Transverse colon (tissue), 4 donors: ENCODE data around the gene HNRNPA3. TPM values are rescaled to one million over a fixed set of nuclear protein-coding genes. Genes with fewer than 3 reads are reported as not detected.
"Not testable (repeated sequence)": the region's sequence is repeated elsewhere in the genome, so short reads cannot be mapped to it uniquely, and the experiment has no call there.

Experiments used
- DNase-seq: peaks from one replicate; pipeline ENCODE4 v3.0.0-alpha.2; 2019
- H3K27ac ChIP-seq, 4 donors: fragments of 200-600 bp; sonication (generic); 2 replicates each; pipeline ENCODE4 v1.5.1; 2016 to 2018; ENCODE audit warnings: inconsistent platforms in 4 of 4
- H3K27me3 ChIP-seq: fragments of 200-600 bp; sonication (generic); 2 replicates; pipeline ENCODE4 v1.5.1; 2017; ENCODE audit warnings: inconsistent platforms
- H3K36me3 ChIP-seq, 4 donors: fragments of 200-600 bp; sonication (generic); 2 replicates each; pipeline ENCODE4 v1.5.1; 2017 to 2019; ENCODE audit warnings: inconsistent platforms in 4 of 4
- H3K4me1 ChIP-seq, 4 donors: fragments of 200-600 bp; sonication (generic); 2 replicates each; pipeline ENCODE4 v1.5.1; 2017 to 2020; ENCODE audit warnings: inconsistent platforms in 4 of 4
- H3K4me3 ChIP-seq, 4 donors: fragments of 200-600 bp; sonication (generic); 1 replicate in 1 of 4; 2 replicates in 3 of 4; pipeline versions ENCODE4 v1.5.1 to v1.6.1; 2017 to 2019; ENCODE audit warnings: inconsistent platforms in 4 of 4
- H3K9me3 ChIP-seq, 2 donors: fragments of 200-600 bp; sonication (generic); 2 replicates each; pipeline ENCODE4 v1.5.1; 2017 to 2019; ENCODE audit warnings: inconsistent platforms in 2 of 2
- CTCF ChIP-seq, 5 experiments: fragments of 200-600 bp in 3 of 5; fragments of 450-650 bp in 2 of 5; sonication (generic) in 3 of 5; IDR thresholded peaks; 1 replicate in 2 of 5; 2 replicates in 3 of 5; pipeline ENCODE4 v1.5.1; 2016 to 2017; ENCODE audit warnings: antibody characterized with exemption in 5 of 5, inconsistent platforms in 3 of 5, mild to moderate bottlenecking in 2 of 5, moderate library complexity in 1 of 5
- EP300 ChIP-seq: sonication (generic); formaldehyde crosslinking; IDR thresholded peaks from one replicate; pipeline ENCODE4 v1.6.1; 2017; ENCODE audit warnings: antibody characterized with exemption, low read depth
- POLR2A ChIP-seq: fragments of 450-650 bp; IDR thresholded peaks from one replicate; pipeline ENCODE4 v1.6.1; 2016; ENCODE audit warnings: antibody characterized with exemption, mild to moderate bottlenecking, moderate library complexity
- POLR2AphosphoS5 ChIP-seq, 3 donors: sonication (generic); formaldehyde crosslinking; IDR thresholded peaks; one replicate each; pipeline ENCODE4 v1.6.1; 2016; ENCODE audit warnings: antibody characterized with exemption in 3 of 3
- WGBS, 2 donors: methylation state at CpG; one replicate each; pipeline ENCODE4 v1.1.5; 2018; ENCODE audit warnings: low coverage in 1 of 2; 5-methylcytosine and 5-hydroxymethylcytosine counted together
- in situ Hi-C, 4 donors: fragments of 200-750 bp; cut with MboI; loops; one replicate each; pipeline versions ENCODE4 v1.15.0 to v1.15.1; 2017; ENCODE audit warnings: low sequenced_read_pairs in 3 of 4, low pct_ligation_motif_present in 1 of 4, low pct_unique_long_range_greater_than_20kb in 1 of 4
- intact Hi-C: fragments of 100-400 bp; cut with DNase I; formaldehyde crosslinking; loops from one replicate; pipeline ENCODE4 v1.15.1; 2023; ENCODE audit warnings: low total_unique reads
- total RNA-seq, 4 donors: library from RNA; depleted of rRNA; stranded (reverse); fragments of >200 nt; gene quantifications; one replicate each; pipeline ENCODE4 v1.1.0, GENCODE V29; 2016

HNRNPA3 gene
- total RNA-seq, 4 donors from 2014 or later, result 40.6 to 83.2 (median 57.4) TPM

GRCh38 chr2:177265824-177266817 is 53.5 kb downstream of the HNRNPA3 start:
- WGBS, 2 donors, result 10 to 13% methylated on average over 4 of the region's 4 CpGs
- no peak for DNase-seq
- H3K27me3 ChIP-seq, result no peaks in the 10 kb centered on the region
- H3K4me1 ChIP-seq, result peaks cover 9 to 36% (median 28%) of the 10 kb centered on the region in 4 donors
- H3K36me3 ChIP-seq, result no peaks in the 10 kb centered on the region
- intact Hi-C loops, result loop anchor here (2.0 to 10.0 kb wide), 3 partner anchors 53 to 101 kb away; partner anchors contain the start of gene HNRNPA3
- no peak for TF ChIP-seq CTCF (IDR thresholded peaks at IDR 0.05)
- no peak for TF ChIP-seq EP300
- peak in 1 of 3 donors; percentile 26 for TF ChIP-seq POLR2AphosphoS5 (IDR thresholded peaks at IDR 0.05)
- no peak for TF ChIP-seq POLR2A
- no peaks in the 10 kb centered on the region for H3K9me3 ChIP-seq
- H3K27ac ChIP-seq, result peak overlapping the region; percentile 98 to 100 (median 98)
- peak overlapping the region in 3 of 4 donors; percentile 73 to 88 (median 85) for H3K4me3 ChIP-seq
- in situ Hi-C loops, result loop anchor here in 1 of 4 donors (10.0 kb wide), 1 partner anchor 101 kb away; no protein-coding TSS in a partner anchor

GRCh38 chr2:177266955-177267354 is 54.4 kb downstream of the HNRNPA3 start:
- H3K4me3 ChIP-seq, H3K36me3 ChIP-seq, H3K9me3 ChIP-seq, H3K27me3 ChIP-seq, DNase-seq: not testable (repeated sequence)
- WGBS, 2 donors, result 82 to 85% methylated on average over 3 to 8 of the region's 8 CpGs
- intact Hi-C loops (loop anchor here (10.0 kb wide), 1 partner anchor 68 kb away; no protein-coding TSS in a partner anchor), in situ Hi-C loops (loop anchor here in 1 of 4 donors (10.0 kb wide), 1 partner anchor 102 kb away; no protein-coding TSS in a partner anchor)
- Histone ChIP-seq H3K27ac (peak overlapping the region; percentile 98 to 100 (median 98)), H3K4me1 (peaks cover 6 to 28% (median 21%) of the 10 kb centered on the region in 4 donors)

- WGBS, 2 donors, result 90 to 97% methylated on average over 4 to 8 of the region's 8 CpGs
- Histone ChIP-seq H3K36me3 (no peaks in the 10 kb centered on the region), H3K27ac (no peak overlapping the region), H3K9me3 (no peaks in the 10 kb centered on the region), H3K4me1 (peaks cover 6 to 36% (median 25%) of the 10 kb centered on the region in 4 donors), H3K27me3 (no peaks in the 10 kb centered on the region), H3K4me3 (no peak overlapping the region)
- in situ Hi-C loops, result loop anchor here in 1 of 4 donors (10.0 kb wide), 1 partner anchor 104 kb away; no protein-coding TSS in a partner anchor
- TF ChIP-seq POLR2A (no peak), CTCF (IDR thresholded peaks at IDR 0.05) (no peak), EP300 (no peak), POLR2AphosphoS5 (IDR thresholded peaks at IDR 0.05) (no peak)
- no peak for DNase-seq
- intact Hi-C loops, result loop anchor here (10.0 kb wide), 1 partner anchor 66 kb away; no protein-coding TSS in a partner anchor
Measured at GRCh38 chr2:177268187-177268871, 55.7 kb downstream of the HNRNPA3 start.

GRCh38 chr2:177268901-177269300 is 56.3 kb downstream of the HNRNPA3 start:
- Histone ChIP-seq H3K27me3 (no peaks in the 10 kb centered on the region), H3K4me3 (no peak overlapping the region), H3K36me3 (no peaks in the 10 kb centered on the region), H3K9me3 (no peaks in the 10 kb centered on the region), H3K4me1 (peaks cover 6 to 42% (median 27%) of the 10 kb centered on the region in 4 donors), H3K27ac (no peak overlapping the region)
- WGBS, 2 donors, result 93 to 96% methylated on average over 7 of the region's 7 CpGs
- intact Hi-C loops (loop anchor here (10.0 kb wide), 1 partner anchor 66 kb away; no protein-coding TSS in a partner anchor), in situ Hi-C loops (loop anchor here in 1 of 4 donors (10.0 kb wide), 1 partner anchor 104 kb away; no protein-coding TSS in a partner anchor)
- DNase-seq, result no peak
- TF ChIP-seq POLR2AphosphoS5 (IDR thresholded peaks at IDR 0.05) (no peak), CTCF (IDR thresholded peaks at IDR 0.05) (no peak)
